Pulmonary artery endothelial cell (primary cell): ENCODE results near the gene EPS8L2. TPM values are rescaled to one million over a fixed set of nuclear protein-coding genes. Genes with fewer than 3 reads are reported as not detected.

Experiments
- DNase-seq: peaks from one replicate; pipeline ENCODE4 v3.0.0-alpha.2; 2011; ENCODE audit warnings: low read depth, low spot score
- total RNA-seq: library from RNA; depleted of rRNA; stranded (reverse); fragments of >200 nt; gene quantifications from 2 replicates; pipeline ENCODE4 v1.2.3, GENCODE V29; 2014

Gene EPS8L2
- total RNA-seq, 1 donor from 2014 or later = 3.0 TPM

DNA sequence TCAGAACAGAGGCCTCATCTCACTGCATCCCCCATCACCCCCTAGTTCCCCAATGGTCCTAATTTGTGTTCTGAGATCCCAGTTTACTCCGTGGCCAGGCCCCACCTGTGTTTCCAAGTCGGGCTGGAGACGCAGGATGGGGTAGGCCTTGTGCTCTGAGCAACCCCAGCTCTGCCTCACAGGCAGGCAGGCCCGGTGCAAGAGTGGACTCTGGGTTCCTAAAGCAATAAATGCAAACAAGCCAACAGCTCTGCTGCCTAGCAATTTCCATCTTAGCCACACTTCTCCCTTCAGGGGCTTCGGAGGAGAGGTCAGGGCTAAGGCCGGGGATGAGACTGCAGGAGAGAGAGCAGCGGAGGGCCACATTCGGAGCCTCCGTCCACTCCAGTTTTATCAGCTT lies 2.5 kb upstream of the EPS8L2 start:
- no peak for DNase-seq

DNA sequence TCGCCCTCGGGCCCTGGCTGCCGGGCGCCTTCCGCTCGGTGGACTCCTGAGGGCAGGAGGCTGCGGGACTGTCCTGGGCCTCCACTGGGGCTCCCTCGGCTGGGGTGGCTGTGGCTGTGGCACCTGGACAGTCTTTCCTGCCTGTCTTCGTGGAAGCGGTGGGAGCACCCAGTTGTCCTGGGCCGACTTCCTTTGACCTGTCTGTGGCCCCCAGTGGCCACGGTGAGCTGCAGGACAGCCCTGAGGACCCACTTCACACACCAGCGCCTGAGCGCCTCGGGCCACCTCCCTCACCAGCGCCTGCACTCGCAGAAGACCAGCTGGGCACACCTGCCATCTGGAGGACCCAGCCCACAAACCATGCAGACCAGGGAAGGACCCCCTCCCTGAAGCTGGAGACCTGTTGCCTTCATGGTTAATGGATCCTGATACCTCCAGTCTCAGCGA lies 1.8 kb upstream of the EPS8L2 start:
- DNase-seq = no peak

DNA sequence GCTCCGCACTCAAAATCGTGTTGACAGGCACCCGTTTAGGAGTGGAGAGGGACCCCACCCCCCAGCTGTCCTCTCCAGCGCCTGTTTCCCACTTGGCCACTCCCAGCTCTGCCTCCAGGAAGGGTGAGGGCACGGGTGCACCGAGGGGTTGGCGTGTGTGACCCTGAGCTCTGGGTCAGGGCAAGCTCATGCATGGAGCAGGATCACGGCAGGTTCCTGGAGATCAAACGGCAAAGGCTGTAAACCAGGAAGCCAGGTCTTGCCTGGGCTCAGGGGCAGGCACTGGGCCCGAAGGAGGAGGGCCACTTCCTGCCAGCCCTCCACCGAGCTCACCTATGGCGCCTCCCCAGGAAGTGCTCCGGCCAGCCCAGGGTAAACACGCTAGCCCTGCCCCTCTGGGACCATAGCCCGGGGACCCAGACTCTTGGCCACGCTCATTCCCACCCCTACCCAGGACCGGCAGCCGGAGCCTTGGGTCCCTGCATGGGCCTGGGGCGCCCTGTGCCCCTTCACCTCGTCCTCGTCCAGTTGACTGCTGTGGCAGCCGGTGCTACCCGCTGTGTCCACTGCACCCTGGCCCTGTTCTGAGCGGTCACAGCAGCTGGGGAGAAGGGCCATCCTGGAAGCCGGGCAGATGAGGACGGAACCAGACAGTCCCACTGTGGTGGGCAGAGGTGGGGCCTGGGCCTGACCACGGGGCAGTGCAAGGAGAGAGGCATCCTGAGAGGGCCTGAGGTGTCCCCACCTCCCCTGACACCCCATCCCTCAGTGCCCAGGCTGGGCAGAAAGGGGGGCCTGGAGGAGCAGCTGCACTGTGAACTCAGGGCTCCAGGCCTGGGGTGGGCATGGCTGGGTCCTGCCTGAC lies 1.0 kb upstream of the EPS8L2 start:
- DNase-seq = no peak

DNA sequence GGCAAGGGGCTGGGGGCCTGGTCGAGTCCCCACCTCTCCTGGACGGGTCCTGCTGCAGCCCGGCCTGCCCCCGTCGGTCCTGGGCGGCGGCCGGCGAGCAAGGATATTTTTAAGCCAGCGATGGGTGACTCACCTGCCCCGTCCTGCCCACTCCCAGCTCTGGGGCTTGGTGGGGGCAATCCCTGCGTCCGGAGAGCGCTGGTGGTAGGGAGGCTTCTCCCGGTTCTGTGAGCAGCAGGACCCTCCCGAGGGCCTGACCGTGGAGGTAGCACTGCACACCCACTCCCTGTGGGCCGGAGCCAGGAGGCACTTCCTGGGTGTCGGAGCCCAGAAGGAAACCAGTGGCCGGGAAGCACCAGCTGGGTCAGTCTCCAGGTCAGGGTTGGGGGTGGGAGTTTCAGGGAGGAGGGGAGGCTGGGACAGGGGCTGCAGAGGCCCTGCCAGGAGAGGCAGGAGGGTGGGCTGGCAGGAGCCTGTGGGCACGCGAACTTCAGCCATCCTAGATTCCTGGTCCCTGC lies 467 bp downstream of the EPS8L2 start:
- DNase-seq = no peak

DNA sequence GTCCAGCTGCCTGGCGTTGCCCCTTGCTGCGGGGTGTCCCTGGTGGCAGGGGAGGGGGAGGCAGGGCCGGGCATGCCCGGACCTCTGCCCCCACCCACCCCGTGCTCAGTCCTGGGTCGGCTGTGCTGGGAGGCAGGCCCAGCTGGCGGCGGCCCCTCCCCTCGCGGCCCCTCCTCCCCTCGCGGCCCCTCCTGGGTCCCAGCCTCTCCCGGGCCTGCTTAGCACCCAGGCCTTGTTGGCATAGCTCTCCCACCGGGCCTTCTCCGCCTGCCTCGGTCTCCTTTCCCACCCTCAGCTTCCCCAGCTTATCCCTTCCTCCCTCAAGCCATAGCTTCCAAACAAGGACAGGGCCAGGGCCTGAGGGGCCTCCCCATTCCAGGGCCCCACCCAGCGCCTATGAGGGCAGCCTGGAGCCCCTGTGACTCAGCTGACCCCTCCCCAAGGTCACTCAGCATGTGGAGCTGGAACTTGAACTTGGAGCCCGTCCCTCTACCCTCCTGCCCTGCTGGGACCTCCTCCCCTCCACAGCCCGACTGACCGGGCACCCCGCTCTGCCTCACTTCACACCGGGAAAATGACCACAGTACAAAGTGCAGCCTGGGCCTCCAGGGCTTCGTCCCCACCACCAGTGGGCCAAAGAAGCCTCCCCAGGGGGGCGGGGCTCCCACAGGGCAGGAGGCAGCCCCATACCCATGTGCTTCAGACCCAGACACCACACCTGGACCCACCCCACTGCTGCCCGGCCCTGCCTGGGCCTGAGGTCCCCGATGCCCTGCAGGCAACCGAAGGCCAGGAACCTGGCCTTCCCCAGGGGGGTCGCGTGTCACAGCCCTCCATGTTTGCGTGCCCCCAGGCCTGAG lies 1.2 kb downstream of the EPS8L2 start:
- DNase-seq = no peak

DNA sequence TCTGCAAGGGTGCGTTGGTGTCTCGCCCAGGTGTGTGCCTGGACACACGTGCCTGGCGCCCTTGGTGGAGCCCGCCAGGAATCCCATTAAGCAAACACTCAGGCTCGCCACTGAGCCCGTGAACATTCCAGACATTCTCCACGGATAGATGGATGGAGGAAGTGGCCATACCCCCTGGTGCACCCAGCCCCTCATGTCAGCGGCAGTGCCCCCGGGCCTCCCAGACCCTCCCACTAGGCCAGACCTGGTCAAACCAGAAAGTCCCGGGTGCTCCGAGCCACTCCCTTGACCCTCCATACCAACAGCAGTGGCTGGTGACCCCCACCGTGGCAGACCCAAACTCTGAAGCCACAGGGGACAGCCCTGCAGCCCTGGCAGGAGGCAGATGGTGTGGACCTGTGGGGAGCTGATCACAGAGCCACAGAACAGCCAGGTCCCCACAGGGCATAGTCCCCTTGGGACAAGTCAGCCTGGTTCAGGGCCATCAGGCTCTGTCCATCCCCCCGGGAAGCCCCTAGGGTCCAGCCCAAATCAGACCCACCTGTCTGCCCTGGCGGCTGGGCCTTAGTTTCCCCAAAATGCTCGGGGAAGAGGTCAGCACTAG lies 1.9 kb downstream of the EPS8L2 start:
- no peak for DNase-seq

DNA sequence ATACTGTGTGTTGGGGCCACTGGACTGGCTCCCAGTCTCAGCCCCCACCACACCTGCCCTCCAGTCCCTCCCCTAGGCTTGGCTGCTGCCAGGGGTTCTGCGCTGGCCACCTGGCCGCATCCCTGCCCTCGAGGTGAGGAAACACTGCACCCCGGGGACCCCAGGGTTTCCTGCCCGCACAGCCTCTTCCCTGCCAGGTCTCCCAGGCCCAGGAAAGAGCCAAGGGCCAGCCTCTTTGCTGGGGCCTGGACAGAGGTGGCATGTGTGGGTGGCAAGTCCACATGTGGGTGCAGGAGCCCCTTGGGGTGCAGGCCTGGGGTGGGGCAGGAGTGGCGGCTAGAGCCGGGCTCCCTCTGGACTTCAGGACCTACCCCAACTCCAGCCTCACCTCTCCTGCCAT lies 2.5 kb downstream of the EPS8L2 start:
- no peak for DNase-seq

DNA sequence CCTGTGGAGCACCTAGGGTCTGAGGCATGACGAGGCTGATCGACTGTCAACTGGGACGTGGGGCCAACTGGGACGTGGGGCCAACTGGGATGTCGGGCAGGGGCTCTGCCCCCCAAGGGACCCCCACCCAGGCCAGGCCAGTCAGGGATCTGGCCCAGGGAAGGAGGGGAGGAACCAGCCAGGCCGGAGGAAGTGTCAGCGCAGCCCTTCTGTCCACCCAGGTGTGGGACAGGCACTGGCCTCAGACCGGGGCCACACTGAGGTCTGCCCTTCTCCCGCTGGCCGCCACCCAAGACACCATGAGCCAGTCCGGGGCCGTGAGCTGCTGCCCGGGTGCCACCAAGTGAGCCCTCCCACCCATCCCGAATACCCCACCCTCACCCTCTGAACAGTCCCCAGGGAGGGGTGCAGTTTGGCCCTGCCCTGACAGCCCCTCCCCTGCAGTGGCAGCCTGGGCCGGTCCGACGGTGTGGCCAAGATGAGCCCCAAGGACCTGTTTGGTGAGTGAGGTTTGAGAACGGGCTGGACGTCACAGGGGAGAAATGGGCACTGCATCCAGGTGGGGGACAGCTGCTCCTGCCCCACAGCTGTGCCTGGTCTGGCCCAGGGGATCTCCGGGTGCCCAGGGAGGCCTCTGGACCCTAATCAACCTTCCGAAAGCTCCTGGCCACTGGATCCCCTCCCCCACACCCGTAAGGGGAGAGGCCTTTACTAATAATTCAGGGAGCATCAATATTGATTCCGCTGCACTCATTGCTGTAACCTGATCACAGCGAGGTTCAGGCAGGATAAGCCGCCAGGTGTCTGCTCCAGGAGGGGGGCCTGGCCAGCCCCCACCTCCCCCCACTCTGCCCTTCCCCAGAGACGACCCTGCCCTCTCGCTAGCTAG lies 3.3 kb downstream of the EPS8L2 start:
- DNase-seq = no peak

DNA sequence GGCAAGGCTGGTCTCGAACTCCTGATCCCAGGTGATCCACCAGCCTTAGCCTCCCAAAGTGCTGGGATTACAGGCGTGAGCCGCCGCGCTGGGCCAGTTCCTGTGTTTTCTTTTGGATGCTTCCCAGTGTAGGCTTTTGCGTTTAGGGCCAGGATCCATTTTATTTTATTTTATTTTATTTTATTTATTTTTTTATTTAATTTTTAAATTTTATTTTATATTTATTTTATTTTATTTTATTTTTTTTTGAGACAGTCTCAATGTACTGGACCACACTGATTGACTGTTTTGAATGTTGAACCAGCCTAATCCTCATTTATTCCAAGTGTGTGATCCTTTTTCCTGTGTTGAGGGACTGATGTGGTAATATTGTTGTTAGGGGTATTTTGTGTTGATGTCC lies 8.4 kb downstream of the EPS8L2 start:
- no peak for DNase-seq

DNA sequence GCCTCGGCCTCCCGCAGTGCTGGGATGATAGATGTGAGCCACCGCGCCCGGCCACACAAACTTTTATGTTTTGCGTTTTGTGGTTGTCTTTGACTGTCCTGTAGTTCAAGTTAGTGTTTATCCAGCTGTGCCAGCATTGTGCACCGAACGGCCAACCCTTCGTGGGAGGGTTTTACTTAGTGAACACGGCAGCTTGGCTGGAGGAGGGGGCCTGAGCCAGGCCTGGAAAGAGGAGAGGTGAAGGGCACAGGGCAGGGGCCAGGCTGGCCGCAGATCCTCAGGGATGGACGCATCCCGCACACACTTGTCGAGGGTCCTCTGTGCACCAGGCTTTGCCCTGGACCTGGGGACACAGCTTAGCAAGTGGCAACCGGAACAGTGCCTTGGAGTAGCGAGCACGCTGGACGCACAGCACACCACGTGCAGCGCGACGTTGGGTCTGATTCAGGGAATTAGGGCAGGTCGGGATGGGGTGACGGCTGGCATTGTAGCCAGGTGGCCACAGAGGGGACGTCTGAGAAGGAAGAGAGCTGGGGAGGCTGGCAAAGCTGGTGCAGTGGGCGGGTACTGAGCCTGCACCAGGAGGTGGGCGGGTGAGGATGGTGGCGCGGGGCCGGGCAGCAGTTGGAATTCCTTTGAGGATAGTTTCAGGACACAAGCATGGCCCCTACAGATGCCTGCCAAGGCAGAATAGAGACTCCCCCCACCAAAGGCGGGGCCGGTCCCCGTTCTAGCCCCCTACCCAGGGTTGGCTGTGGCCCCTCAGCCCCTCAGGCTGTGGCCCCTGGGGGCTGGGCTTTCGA lies 13.4 kb downstream of the EPS8L2 start:
- DNase-seq = no peak

DNA sequence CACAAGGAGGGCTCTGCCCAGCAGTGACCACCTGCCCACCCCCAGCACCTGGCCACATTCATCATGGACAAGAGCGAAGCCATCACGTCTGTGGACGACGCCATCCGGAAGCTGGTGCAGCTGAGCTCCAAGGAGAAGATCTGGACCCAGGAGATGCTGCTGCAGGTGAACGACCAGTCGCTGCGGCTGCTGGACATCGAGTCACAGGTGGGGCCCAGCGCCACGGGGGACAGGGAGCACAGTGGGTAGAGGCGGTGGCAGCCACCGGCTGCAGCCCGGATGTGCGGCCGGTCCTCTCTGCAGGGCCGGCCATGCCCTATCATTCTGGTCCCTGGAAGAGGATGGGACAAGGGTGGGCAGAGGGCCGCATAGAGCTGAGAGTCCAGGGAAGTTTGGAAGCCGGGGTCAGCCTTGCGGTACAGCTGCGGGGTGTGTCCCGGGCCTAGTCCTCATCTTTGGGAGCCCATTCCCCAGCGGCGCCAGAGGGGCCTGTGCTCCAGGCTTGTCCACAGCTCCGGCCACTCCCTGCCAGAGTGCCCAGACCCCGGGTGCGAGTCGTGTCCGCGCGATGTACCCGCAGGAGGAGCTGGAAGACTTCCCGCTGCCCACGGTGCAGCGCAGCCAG lies 14.1 kb downstream of the EPS8L2 start:
- no peak for DNase-seq

DNA sequence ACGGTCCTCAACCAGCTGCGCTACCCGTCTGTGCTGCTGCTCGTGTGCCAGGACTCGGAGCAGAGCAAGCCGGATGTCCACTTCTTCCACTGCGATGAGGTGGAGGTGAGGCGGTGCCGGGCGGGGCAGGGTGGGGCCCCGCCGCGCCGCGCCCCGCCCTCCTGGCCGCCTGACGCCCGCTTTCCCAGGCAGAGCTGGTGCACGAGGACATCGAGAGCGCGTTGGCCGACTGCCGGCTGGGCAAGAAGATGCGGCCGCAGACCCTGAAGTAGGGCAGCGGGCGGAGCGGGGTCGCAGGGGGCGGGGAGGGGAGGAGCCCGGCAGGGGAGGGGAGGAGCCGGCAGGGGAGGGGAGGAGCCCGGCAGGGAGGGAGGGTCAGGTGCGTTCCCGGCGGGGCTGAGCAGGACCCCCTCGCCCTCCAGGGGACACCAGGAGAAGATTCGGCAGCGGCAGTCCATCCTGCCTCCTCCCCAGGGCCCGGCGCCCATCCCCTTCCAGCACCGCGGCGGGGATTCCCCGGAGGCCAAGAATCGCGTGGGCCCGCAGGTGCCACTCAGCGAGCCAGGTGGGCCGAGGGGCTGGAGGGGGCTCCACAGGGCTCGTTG lies 14.7 kb downstream of the EPS8L2 start:
- no peak for DNase-seq

DNA sequence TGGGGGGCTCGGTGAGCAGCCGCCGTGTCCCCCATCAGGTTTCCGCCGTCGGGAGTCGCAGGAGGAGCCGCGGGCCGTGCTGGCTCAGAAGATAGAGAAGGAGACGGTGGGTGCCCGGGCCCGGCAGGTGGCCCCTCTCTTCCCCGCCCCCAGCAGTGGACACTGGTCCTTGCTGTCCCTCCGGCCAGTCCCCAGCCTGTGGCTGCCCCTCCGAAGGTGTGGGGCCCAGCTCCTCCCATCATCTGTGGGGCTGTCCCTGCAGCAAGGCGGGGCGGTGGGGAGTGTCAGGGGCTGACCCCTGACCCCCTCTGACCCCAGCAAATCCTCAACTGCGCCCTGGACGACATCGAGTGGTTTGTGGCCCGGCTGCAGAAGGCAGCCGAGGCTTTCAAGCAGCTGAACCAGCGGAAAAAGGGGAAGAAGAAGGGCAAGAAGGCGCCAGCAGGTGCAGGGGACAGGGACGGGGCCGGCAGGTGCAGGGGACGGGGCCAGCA lies 15.3 kb downstream of the EPS8L2 start:
- DNase-seq = no peak

DNA sequence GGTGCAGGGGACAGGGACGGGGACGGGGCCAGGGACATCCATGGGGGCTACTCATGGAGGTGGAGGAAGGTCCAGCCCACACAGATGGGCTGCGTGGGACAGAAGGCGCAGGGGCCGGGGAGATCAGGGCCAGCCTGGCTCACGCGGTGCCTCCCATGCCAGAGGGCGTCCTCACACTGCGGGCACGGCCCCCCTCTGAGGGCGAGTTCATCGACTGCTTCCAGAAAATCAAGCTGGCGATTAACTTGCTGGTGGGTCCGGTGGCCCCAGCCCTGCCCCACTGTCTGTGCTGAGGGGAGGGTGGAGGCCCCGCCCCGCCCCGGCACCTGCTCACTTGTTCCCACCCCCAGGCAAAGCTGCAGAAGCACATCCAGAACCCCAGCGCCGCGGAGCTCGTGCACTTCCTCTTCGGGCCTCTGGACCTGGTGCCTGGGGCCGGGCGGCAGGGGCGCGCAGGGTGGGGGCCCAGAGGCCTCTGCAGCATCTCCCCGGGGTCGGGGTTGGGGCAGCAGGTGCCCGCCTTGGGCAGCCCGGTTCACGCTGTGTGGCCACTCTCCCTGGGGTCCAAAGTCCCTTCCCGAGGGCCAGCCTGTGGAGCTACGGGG lies 15.8 kb downstream of the EPS8L2 start:
- DNase-seq = no peak

DNA sequence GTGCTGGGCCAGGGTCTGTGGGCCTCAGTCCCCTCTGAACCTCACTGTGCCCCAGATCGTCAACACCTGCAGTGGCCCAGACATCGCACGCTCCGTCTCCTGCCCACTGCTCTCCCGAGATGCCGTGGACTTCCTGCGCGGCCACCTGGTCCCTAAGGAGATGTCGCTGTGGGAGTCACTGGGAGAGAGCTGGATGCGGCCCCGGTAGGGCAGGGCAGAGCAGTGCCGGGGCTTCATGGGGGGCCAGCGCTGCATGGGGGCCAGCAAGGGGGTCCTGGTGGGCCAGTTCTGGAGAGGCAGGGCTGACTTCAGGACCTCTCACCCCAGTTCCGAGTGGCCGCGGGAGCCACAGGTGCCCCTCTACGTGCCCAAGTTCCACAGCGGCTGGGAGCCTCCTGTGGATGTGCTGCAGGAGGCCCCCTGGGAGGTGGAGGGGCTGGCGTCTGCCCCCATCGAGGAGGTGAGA lies 16.3 kb downstream of the EPS8L2 start:
- no peak for DNase-seq

DNA sequence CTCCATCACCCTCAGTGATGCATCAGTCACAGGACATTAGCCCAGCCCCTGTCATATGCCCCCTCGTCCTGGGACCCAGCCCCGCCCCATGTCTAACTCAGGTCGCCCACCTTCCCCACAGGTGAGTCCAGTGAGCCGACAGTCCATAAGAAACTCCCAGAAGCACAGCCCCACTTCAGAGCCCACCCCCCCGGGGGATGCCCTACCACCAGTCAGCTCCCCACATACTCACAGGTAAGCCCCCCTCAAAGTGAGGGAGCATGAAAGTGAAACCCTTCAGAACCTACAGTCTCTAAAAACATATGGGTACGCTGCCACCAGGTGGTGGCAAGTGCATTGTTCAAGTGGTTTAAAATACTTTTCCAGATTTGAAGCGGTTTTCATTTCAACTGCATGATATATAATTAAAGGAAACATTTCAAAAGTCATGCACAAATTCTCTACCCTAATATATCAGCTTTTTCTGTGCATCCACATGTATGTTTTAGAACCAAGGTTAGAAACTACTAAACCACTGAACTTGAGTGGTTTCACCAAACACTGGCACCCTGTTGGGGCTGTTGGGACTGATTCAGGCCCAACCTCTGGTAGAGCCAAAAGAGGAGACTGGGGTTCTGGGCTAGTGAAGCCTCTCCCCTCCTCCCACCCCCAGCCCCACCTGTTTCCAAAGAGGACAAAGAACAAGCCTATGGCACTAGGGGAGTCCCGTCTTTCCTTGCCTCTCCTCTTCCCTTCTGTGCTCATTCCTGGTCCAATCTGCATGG lies 17.3 kb downstream of the EPS8L2 start:
- no peak for DNase-seq

DNA sequence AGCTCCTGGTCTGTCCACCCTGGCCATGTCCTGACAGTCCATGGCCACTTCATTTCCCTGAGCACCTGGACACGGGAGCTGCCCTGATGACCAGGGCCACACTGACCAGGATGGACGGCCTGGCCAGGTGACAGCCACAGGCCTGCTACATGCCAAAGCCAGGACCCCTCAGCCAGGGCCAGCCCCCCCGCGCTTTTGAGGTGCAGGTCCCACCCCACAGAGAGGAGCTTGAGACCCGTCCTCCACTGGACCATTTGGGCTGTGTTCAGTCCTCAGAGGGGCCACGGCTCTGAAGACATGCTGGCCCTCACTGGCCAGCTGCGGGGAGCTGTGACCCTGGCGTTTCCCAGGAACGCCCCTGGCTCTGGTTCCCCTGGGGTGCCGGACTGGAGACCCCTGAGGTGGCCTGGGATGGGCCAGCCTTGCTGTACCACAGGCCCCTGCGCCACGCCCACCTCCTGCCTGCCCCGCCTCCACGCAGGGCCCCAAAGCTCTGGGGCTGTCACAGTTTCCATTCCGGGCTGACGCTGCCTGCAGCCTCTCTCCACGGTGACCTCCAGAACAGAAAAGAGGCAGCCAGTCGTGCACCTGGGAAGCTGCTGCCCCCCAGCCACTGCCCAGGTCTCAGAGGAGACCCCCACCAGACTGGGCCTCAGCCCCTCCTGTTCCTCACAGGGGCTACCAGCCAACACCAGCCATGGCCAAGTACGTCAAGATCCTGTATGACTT lies 18.2 kb downstream of the EPS8L2 start:
- no peak for DNase-seq
